DMS153 treated with DMSO at 0.1 percent for 48 hours (cell line): ENCODE measurements around the gene PRIM2.
"Not testable (repeated sequence)": the region's sequence is repeated elsewhere in the genome, so short reads cannot be mapped to it uniquely, and the experiment has no call there.

ENCODE experiments used
- DNase-seq: peaks from one replicate; lab custom pipeline; 2025; ENCODE audit not compliant: unreplicated experiment; lab: John Stamatoyannopoulos, UW

PRIM2 gene

GRCh38 chr6:57444787-57445186, 127.4 kb downstream of the PRIM2 start:
- DNase-seq: not testable (repeated sequence)

DNA sequence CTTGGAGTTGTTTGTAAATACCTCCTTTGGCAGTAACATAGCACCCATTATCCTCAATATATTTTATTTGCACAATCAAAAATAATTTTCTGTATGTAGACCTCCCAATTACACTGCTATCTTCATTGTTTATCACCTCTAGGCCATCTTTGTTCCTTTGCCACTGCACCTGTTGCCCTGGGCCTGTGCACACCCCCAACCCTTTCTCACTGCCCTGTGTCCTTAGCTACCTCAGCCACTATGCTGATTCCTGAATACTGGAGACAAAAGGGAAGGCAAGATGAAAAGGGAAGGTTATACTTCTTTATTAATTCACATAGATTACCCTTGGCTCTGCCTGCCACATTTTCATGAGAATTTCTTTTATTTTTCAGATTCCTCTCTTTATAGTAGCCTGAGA, 127.9 kb downstream of the PRIM2 start:
- DNase-seq: not testable (repeated sequence)

DNA sequence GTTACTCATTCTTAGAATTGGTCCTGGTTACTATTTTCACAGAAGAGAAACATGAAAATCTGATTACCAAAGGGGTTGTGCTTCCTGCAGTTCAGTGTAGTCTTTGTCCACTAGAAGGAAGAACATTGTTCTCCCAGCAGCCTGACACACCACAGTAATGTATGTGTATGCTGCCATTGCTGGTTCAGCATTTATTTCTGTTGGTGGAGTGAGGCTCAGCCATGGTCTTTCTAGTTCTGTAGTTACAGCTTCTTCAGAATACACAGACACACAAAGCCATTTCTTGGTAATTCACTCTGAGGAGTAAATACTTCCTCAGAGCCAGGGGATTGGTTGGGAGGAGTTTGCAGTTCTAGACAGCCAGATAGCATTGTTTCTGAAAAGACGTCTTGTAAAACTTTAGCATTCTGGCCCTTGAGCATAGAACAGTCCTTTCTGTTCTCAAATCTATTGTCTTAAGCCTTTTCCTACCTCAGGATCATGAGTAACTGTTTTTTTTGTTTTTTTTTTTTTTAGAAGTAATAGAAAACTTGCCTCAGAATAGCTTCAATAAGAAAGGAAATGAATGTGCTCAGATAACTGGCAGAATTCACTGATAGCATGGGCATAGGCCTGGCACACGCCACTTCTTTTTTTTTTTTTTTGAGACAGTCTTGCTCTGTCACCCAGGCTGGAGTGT, 128.5 kb downstream of the PRIM2 start:
- DNase-seq: not testable (repeated sequence)

- not testable (repeated sequence) for DNase-seq
Measured at GRCh38 chr6:57449496-57450066, 132.2 kb downstream of the PRIM2 start.

GRCh38 chr6:57459781-57460180, 142.4 kb downstream of the PRIM2 start:
- DNase-seq: not testable (repeated sequence)

DNA sequence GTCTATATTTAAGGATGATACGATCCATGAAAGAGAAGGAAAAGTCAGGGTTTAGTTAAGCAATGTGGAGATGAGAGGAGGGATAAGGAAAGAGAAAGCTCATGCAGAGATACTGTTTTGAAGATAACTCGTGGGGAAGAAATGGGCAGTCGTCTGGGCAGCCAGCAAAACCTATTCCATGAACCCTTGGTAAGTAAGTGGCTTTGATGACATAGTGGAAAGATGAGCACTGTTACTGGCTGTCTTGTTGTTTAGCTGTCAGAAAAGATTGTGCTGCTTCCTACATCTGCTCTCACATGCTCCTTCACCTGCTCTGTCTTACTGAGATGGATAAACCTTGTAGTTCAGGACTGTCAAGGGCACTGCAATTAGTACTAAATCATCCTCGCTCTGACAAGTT, 143.6 kb downstream of the PRIM2 start:
- DNase-seq: not testable (repeated sequence)

DNA sequence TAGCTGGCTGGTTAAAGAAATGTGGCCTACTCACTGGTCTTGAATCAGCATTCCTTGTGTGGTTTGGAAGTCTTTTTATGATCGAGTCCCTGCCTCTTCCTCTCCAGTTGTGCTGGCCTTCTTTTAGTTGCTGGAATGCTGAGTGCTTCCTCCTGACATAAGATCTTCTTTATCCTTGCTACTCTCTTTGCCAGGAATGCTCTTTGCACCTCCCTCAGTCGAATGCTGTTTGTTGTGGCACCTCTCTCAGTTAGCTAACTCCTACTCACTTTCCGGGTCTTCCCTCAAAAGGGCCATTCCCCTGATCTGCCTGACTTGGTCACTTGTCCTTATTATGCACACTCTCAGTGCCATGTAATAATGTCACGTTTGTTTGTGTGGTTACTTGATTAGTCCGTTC, 146.4 kb downstream of the PRIM2 start:
- DNase-seq: not testable (repeated sequence)

- not testable (repeated sequence) for DNase-seq
Measured at GRCh38 chr6:57465968-57466367, 148.5 kb downstream of the PRIM2 start.

- no peak for DNase-seq
Measured at GRCh38 chr6:57469072-57469471, 151.6 kb downstream of the PRIM2 start.

GRCh38 chr6:57470148-57470547, 152.7 kb downstream of the PRIM2 start:
- not testable (repeated sequence) for DNase-seq

GRCh38 chr6:57471314-57471864, 154.0 kb downstream of the PRIM2 start:
- DNase-seq: not testable (repeated sequence)

DNA sequence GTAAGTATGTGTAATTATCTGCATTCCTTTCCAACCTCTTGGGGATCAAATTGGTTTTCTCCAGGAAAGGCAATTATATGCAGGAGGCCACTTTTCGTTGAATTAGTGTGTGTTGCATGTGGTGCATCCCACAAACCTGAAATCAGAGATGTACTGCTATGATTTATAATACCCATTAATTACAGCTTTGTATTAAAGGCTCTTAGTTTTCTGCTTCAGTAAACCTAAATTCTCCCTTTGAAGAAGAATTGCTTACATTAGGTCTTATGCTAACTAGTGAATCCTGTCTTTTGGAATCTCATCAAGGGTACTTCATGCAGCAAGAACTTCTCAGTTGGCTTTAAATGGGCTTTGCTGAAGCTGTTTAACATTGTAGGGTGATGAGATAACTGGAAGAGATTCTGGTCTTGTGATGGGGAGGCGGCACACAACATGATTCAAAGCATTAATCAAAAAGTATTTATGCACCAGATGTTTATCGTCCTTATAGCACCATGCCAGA, 155.5 kb downstream of the PRIM2 start:
- DNase-seq: not testable (repeated sequence)

- not testable (repeated sequence) for DNase-seq
Measured at GRCh38 chr6:57474862-57475475, 157.5 kb downstream of the PRIM2 start.

- DNase-seq: not testable (repeated sequence)
Measured at GRCh38 chr6:57475656-57476055, 158.2 kb downstream of the PRIM2 start.

DNA sequence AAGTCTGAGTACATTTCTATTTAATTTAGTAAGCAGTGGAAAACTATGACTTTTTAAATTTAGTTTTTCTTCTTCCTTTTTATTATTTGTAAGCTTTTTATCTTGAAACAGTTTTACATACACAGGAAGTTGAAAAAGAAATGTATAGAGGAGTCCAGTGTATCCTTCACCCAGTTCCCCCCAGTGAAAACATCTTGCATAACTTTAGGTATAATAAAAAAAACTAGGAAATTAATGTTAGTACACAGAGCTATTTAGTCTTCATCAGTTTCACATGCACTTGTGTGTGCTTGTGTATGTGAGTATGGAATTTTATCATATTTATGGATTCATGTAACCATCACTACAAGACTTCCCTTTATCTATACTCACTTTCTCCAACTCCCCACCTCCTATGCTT, 162.8 kb downstream of the PRIM2 start:
- DNase-seq: not testable (repeated sequence)

DNA sequence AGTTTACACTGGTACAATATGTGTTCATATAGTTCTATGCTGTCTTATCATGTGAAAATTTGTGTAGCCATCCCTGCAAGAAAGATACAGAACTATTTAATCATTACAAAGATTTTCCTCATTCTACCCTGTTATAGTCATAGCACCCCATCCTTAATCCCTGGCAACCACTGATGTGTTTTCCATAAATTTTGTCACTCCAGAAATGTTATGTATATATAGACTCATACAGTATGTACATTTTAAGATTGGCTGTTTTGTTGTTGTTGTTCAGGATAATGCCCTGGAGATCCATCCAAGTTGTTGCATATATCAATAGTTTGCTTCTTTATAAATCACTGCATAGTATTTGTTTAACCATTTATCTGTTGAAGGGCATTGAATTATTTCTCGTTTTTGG, 163.7 kb downstream of the PRIM2 start:
- DNase-seq: not testable (repeated sequence)

DNA sequence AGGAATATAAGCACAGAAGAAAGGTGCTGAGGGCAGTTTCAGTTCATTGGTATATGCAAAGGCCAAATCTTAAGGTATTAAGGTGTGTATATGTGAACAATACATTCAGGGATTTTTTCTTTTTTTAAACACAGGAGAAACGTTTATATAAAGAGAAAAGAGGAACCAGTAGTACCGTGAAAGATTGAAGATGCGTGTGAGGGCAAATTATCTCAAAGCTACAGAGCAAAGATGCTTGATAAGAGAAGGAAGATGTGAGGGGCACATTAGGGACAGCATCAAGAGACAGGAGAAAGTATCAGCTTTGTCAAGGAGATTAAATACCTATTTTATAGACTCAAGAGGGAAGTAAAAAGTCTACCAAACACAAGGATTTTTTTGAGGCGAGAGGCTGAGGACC, 165.0 kb downstream of the PRIM2 start:
- DNase-seq: not testable (repeated sequence)

GRCh38 chr6:57486494-57487081, 169.2 kb downstream of the PRIM2 start:
- DNase-seq: not testable (repeated sequence)

GRCh38 chr6:57488551-57488950, 171.1 kb downstream of the PRIM2 start:
- DNase-seq: not testable (repeated sequence)

DNA sequence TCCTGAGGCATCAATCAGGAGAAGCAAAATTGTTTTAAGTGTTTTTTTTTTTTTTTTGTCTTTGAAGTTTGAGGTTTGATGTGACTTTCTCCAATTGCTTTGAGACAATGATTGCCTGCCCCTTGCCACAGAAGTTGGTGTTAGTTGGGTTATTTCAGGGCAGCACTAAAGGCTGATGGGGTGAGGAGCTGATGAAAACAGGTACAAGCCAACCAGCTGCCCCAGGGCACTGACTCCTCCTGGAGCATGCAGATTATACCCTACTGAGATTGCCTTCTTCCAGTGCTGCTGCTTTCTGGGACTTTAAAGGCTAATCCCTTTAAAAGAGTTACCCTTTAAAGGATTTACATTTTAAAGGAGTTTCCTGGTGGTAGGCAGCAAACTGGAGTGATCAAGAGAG, 172.5 kb downstream of the PRIM2 start:
- not testable (repeated sequence) for DNase-seq

DNA sequence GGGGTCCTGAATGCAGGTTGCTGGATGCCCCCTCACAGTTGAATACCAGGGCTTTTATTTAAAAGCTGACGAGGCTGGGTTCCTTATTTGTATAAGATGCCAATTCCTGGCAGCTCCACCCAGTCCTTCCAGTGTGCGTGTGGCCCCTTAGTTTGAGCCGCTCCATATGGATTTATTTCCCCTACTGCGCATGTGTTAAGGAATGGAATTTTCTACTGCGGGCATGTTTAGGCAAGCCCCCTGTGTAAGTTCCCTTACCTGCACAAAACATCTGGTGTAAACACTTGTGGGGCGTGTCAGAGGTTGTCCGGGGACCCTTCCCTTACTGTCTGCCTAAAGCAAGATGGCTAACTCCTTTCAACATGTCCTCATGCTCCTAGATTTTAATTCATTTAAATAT, 174.4 kb downstream of the PRIM2 start:
- not testable (repeated sequence) for DNase-seq
